NCI-H187 (cell line): ENCODE results near the gene TCERG1L.
A peak's percentile ranks its signal among the peaks of the same experiment; 100 is the strongest.

Experiments
- DNase-seq, 2 experiments: peaks; one replicate each; lab custom pipeline; 2025; lab: John Stamatoyannopoulos, UW

Gene TCERG1L

DNA sequence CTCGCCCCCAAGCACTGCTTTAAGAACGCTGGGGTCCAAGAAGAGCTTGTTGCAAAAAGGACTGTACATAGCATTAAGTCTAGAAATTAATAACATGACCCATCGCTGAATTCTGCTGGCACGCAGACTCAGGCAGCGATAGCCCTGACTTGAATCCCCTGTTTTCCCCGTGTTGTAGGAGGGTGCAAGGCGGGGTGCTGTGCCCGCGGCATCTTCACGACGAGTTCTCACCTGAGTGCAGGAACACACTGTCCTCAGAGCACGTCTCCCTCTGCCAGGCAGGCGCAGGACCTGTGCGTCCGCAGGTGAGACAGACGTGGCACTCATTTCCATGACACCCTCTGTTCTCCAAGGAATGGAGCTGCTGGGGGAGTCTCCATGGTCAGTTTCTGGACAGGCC is 243.2 kb downstream of the TCERG1L start:
- DNase-seq = no peak

DNA sequence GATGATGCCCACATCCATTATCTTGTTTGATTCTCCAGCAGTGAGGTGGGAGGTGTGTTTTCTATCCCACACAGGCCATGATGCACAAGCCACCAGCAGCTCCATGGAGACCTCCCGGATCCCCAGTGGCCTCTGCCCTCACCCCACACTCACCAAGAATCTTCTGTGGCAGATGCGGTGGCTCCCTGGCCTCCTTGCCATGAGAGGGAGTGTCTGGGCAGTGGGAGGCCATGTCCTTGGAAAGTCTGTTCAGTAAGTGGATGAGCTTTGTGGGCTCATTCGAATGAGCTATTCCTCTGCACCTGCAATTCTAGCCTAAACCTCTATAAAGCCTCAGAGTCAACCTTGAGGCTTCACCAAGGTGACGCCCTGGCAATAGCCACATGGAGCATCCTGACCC is 243.8 kb downstream of the TCERG1L start:
- no peak for DNase-seq

DNA sequence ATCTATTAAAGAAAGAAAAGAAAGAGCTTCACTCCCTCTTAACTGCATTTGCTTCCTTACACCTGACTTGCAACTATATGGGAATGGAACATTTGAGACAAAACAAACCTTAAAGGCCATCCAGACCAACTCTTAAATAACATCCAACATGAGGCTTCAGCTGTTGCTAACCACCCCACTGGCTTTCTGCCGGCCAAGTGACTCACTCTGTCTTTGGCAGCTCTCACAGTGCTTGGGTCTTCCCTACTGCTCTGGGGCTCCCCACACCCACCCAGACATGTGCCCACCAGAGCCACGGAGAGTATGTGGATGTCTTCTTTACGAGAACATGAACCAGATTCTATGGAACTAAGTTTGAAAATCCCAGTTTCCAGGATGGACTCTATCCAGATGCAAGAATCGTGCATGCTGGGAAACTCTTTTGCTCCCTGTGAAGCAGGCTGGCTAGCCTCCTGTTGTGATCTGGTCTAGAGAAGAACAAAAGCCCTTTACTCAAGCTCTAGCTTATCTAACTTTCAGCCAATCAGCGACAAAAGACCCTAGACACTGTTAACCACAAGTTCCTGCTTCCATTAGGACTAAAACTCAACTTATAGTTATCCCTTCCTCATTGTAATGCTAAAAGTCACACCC is 245.7 kb downstream of the TCERG1L start:
- no peak for DNase-seq

DNA sequence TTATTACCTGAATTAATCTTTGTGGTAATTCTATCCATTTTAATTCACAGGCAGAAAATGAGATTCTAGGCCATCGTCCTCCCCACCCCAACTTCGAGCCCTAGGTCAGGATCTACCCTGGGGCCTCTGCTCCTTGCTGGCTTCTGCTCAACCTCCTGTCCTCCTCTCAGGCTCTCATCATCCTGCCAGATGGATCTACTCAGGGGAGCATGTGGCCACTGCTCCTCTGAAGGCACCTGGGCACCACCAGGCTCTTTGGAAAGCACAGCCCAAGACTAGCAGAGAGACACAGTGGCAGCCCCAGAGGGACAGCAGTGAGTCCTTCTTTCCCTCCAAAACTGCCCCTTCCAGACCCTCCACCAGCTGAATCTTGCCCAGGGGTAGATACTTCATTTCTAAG is 248.2 kb downstream of the TCERG1L start:
- DNase-seq = no peak

DNA sequence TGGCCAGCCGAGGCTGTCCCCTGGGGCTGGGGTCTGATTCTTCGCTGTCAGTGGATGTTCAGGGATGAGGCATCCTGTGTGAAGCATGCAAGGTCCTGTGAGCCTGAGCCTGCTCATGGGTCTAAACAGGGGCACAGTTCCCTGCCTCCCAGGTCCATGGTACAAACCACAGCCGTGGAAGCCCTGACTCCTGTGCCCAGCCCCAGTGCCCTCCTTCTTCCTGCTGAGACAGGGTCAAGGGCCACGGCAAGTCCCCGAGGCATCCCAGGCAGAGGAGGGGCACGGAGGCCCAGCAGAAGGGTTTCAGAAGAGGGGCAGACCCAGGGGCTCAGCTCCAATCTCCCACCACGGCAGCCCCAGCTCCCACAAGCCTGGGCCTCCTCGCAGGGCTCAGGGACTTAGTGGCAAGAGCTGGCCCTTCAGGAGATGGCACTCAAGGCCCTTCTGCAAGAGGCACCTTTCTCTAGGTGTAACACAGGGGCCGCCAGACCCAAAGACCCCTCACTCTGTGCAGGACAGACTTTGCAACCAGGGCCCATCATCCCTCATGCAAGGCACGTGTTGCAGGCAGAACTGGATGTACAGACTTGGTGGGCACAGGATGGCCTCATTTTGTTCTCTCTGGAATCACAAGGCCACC is 248.8 kb downstream of the TCERG1L start:
- no peak for DNase-seq

DNA sequence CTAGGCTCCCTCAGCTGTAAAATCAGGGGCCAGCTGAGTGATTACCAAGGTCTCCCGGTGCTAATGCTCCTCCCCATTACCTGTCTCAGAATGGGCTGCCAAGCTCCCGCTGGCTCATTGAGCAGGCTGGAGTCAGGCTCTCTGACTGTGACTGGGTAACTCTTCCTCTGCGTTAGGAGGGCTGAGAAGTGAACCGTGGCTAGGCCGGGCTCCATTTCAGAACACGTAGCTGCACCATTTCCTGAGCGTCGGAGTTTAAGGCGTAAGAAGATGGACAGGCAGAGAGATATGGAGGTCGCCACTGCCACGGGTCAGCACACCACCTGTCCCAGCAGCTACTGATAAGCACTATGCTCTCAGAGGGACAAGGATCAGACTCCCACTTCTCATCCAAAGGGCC is 250.3 kb downstream of the TCERG1L start:
- DNase-seq = no peak

DNA sequence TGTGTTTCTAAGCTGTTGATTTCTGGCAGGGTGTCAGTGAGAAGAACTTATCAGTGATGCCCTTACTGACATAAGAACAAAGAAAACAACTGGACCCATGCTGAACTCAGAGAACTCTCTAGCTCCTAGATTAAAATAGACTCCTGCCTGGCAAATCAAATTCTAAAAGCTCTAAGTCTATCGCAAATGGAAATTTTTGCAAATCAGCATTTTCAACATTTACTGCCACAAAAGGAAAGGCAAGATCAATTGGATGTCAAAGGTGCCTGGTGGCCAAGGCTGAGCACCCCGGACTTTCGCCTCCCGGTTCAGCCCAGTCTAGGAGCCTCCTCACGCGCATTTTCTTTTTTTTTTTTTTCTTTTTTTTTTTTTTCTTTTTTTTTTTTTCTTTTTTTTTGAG is 251.6 kb downstream of the TCERG1L start:
- DNase-seq = no peak

DNA sequence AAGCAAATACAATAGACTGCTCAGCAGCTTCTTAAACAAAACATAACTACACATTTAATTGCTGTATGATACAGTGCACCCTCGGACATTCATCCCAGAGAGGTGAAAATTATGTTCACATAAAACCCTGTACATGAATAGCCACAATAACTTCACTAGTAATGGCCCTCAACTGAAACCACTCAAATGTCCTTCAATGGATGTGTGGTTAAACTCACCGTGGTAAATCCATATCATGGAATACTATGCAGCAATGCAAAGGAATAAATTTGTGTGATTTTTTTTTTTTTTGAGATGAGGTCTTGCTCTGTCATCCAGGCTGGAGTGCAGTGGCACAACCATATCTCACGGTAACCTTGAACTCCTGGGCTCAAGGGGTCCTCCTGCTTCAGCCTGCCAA is 252.7 kb downstream of the TCERG1L start:
- DNase-seq = no peak

DNA sequence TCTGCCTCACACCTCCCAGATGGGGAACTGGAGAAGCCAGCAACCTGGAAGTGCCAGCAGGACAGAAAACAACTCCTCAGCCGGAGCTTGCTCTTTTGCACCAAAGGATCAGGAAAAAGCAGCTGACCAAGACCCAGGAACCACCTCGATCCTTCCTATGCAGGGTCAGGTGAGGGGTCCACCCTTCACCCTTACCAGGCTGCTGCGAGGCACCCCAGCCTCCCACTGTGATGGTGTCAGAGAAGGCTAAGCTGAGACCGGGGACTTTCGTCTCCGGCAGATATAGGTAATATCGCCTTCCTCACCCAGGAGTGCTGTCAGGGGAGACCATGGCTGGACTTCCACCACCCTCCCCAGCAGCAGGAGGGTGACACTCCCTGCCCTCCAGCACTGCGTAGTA is 254.7 kb downstream of the TCERG1L start:
- no peak for DNase-seq

DNA sequence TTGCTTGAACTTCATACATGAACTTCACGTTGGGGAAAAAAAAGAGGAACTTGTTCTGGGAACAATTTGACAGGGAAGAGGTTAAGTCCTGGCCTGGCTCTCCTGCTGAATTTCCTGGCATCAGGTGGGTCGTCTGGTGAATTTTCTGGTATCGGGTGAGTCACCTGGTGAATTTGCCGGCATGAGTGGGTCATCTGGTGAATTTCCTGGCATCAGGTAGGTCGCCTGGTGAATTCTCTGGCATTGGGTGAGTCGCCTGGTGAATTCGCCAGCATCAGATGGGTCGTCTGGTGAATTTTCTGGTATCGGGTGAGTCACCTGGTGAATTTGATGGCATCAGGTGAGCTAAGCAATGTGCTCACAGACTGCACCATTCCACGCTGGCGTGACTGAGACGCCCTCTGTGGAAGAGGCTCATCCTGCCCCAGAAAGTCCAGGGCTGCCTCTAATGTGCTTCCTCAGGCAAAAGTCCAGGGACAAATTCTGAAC is 255.4 kb downstream of the TCERG1L start:
- DNase-seq = no peak

DNA sequence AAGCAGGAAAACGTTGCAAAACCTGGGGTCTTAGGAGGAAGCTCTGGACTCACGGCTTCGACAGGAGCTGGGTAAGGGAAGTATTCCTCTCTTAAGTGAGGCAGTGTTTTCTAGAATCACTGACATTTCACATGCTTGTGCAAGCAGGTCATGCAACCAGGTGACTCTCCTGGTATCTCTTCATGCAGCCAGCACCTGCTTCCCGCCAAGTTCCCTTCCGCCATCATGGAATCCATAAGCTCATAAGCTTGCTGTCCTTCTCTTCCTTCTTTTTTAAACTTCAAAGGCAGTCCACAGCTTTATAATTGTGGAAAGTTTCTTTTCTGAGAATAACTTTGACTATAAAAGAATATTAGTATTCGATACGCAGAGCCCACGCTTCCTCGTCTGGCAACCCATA is 256.1 kb downstream of the TCERG1L start:
- DNase-seq = no peak

DNA sequence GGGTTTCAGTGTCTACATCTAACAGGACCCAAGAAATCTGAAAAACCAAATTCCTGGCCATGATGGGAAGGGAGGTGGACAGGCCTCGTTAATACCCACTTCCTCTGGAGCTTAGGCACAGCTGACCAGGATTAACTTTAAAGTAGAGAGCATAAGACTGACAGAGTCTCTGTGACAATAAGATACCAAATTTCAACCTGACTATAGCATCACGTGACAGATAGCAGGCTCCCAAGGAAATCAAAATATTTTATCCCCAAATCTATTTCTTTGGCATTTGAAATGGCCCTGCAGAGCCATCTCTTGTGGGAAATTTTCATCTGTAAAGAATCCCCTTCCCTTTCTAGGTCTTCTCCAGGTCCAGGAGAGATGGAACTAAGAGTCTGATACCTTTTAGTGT is 258.3 kb downstream of the TCERG1L start:
- DNase-seq = no peak

DNA sequence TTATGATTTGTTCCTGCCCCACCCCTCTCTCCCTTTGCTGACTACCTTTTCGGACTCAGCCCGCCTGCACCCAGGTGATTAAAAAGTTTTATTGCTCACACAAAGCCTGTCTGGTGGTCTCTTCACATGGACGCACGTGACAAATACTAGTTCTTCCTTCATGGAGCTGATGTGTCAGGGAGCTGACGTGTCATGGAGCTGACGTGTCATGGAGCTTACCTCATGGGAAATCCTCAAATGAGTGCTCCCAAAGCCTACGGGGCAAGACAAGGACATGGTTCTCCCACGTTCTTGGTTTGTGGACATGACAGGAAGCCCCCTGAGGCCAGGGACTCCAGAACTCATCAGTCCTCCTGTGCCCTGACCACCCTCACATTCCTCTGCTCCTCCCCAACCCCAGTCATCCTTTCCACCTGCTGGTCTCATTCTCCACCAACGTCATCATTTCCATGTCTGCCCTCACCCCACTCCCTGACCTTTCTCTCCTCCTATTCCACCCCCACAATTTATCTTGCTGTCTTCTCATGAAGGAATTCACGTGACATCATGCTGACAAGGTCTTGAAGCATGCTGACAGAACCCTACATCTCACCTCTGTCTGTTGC is 261.3 kb downstream of the TCERG1L start:
- DNase-seq = no peak

DNA sequence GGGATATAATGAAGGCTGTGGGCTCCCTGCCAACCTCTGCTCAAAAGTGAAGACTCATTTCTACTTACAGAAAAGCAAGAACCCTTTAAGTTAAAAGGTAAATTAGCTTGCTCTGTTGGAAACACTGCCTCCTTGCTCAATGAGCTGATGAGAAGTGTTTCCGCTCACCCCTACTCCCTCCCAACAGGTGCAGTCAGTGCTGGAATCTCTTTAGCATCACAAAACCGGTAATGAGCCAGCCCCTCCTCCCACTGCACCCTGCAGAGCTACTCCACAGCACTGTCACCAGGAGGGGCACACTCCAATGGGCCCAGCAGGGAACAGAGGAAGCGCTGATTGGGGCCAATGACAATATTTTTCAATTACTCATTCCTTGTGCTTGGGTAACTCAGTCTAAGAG is 262.5 kb downstream of the TCERG1L start:
- peak; percentile 7 to 11 for DNase-seq

DNA sequence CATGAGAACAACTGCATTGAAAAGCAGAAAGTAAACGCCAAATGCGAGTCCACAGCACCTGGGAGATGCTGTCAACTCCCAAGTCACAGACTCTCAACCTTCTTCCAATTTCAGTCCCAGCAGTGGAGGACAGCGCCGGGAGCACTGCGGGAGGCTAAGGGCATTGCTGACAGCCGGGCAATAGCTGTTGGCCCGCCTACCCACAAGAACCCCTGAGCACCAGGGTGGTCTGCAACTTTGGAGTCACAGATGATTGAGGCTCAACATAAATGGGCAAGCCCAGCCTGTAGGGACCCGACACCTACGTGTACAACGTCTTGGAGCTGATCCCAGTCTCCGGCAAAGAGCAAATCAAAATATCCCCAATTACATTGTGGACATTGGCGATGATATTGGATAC is 262.9 kb downstream of the TCERG1L start:
- no peak for DNase-seq

DNA sequence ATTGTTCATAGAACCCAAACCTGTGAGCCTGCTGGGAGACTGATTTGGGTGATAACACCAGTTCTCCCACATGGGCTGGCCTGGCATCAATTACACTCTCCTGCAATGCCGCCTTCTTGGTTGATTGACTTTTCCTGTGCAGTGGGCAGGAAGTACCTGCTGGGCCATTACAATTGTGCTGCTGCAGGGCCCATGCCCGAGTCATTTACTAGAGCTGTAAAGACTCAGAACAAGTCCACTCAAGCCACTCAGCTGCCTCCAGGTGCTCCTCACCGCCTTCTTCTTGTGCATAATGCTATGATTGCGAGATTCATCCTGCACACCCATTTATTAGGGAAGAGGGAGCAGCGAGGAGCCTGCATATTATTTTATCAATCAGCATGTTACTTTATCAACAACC is 264.0 kb downstream of the TCERG1L start:
- no peak for DNase-seq

DNA sequence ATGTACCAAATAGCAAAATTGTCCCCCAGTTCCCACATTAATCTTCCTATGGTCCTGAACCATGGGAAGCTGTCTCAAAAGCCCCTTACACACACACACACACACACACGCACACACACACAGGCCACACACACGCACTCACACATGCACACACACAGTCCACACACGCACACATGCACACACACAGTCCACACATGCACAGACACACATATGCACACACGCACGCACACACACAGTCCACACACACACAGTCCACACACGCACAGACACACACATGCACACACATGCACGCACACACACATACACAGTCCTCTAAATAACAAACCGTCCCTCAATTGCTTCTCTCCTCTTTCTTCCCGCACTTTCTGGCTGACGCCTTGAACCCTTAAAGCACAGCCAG is 265.3 kb downstream of the TCERG1L start:
- DNase-seq = no peak

DNA sequence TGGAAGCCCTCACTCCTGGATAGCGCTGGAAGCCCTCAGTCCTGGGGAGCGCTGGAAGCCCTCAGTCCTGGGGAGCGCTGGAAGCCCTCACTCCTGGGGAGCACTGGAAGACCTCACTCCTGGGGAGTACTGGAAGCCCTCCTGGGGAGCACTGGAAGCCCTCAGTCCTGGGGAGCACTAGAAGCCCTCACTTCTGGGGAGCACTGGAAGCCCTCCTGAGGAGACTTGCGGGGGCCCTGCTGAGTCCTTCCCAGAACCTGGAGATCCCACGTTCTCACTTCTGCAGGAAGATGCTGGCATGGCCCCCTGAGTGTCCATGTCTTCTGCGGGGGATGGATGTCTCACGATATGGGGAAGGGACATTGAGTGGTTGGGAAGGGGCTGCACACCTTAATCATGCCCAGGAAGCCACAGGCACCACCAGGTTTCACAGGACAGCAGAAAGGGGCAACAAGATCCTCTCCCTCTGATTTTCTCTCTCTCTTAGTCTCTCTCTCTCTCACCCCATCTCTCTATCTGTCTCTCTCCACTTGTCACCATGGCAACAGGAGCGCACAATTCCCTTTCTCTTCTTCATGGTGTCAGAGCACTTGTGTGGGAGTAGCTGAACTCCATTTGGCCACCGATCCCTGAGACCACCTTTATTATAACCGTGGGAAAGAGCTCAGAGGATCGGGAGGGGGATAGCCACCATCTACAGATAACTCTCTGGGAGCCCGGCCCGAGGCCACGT is 267.0 kb downstream of the TCERG1L start:
- no peak for DNase-seq

DNA sequence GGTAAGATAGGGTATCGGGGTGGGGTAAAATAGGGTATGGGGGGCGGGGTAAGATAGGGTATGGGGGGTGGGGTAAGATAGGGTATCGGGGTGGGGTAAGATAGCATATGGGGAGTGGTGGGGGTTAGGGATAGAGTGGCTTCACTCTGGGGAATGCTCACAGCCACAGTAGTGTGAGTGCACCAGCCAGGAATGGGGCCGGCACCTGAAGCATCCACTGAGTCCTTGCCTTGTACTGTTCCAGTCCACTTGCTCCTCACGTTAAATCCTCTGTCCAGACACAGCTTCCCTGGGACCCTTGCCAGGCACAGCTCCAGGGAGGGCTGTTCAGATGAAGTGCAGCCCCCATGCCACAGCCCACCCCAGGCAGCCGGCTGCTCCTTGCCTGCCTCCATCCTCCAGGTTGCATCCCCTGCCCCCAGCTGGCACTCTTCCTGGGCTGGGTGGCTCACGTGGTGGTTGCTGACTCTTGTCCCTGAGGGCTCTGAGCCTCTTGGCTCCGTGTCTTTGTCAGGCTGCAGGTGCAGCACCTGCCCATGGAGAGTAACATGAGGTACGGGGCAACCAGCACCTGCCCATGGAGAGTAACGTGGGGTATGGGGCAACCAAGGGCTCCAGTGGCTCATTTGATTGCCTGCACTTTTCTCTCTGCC is 268.4 kb downstream of the TCERG1L start:
- no peak for DNase-seq
